Prostate gland (tissue), 2 donors: ENCODE results near the gene TBC1D22A. TPM values are rescaled to one million over a fixed set of nuclear protein-coding genes. Genes with fewer than 3 reads are reported as not detected.

Source experiments
- DNase-seq: peaks from one replicate; pipeline ENCODE4 v3.0.0-alpha.2; 2019; ENCODE audit warnings: low spot score
- H3K27ac ChIP-seq, 2 donors: fragments of 200-600 bp; sonication (generic); 2 replicates each; pipeline ENCODE4 v1.5.1; 2017 to 2019
- H3K27me3 ChIP-seq: fragments of 200-600 bp; sonication (generic); replicated peaks from 2 replicates; pipeline ENCODE4 v1.5.1; 2019; ENCODE audit not compliant: insufficient read depth
- H3K36me3 ChIP-seq, 2 donors: fragments of 200-600 bp; sonication (generic); 1 replicate in 1 of 2; 2 replicates in 1 of 2; pipeline versions ENCODE4 v1.5.1 to v1.8.1; 2017 to 2019
- H3K4me1 ChIP-seq: fragments of 200-600 bp; sonication (generic); replicated peaks from 2 replicates; pipeline ENCODE4 v1.5.1; 2019
- H3K4me3 ChIP-seq, 2 donors: fragments of 200-600 bp; sonication (generic); 2 replicates each; pipeline ENCODE4 v1.5.1; 2017 to 2019
- H3K9me3 ChIP-seq: fragments of 200-600 bp; sonication (generic); 2 replicates; pipeline ENCODE4 v1.5.1; 2017
- POLR2A ChIP-seq: fragments of 450-650 bp; IDR thresholded peaks from one replicate; pipeline ENCODE4 v1.6.1; 2016; ENCODE audit warnings: antibody characterized with exemption, mild to moderate bottlenecking
- POLR2AphosphoS5 ChIP-seq: sonication (generic); formaldehyde crosslinking; IDR thresholded peaks from one replicate; pipeline ENCODE4 v1.6.1; 2017; ENCODE audit warnings: antibody characterized with exemption
- WGBS: methylation state at CpG from one replicate; pipeline ENCODE4 v1.1.5; 2018; 5-methylcytosine and 5-hydroxymethylcytosine counted together
- intact Hi-C: fragments of 100-400 bp; cut with DNase I; formaldehyde crosslinking; loops from one replicate; pipeline ENCODE4 v1.14.2; 2022
- total RNA-seq, 2 donors: library from RNA; depleted of rRNA; stranded (reverse); fragments of >200 nt; gene quantifications; one replicate each; pipeline ENCODE4 v1.1.0, GENCODE V29; 2016
- TF ChIP-seq, protein P1 (sequence below), 4 experiments: fragments of 200-600 bp in 2 of 4; fragments of 450-650 bp in 2 of 4; sonication (generic) in 2 of 4; IDR thresholded peaks; 1 replicate in 3 of 4; 2 replicates in 1 of 4; pipeline ENCODE4 v1.5.1; 2016 to 2019; ENCODE audit warnings: antibody characterized with exemption in 4 of 4, mild to moderate bottlenecking in 2 of 4, moderate library complexity in 2 of 4

TBC1D22A gene
- total RNA-seq, 2 donors from 2014 or later = 16.0 to 30.7 TPM

DNA sequence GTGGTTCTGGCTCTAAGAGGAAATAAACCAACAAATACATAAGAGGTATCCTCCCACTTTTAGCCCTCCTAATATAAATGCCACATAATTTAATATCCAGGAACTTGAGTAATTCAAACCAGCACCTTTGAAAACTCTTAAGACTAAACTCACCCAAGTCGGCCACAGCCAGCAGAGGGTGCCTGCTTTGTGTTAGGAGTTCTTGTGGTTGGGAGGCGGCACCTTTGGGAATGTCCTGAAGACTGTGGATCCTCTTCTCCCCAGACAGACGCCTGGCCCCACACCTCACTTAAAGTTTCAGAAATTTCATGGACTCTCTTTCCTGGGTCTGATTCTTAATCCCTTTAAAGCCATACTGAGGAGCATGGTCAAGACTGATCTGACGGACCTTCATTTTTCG is 169.0 kb downstream of the TBC1D22A start:
- DNase-seq = no peak
- TF ChIP-seq, protein P1, sequence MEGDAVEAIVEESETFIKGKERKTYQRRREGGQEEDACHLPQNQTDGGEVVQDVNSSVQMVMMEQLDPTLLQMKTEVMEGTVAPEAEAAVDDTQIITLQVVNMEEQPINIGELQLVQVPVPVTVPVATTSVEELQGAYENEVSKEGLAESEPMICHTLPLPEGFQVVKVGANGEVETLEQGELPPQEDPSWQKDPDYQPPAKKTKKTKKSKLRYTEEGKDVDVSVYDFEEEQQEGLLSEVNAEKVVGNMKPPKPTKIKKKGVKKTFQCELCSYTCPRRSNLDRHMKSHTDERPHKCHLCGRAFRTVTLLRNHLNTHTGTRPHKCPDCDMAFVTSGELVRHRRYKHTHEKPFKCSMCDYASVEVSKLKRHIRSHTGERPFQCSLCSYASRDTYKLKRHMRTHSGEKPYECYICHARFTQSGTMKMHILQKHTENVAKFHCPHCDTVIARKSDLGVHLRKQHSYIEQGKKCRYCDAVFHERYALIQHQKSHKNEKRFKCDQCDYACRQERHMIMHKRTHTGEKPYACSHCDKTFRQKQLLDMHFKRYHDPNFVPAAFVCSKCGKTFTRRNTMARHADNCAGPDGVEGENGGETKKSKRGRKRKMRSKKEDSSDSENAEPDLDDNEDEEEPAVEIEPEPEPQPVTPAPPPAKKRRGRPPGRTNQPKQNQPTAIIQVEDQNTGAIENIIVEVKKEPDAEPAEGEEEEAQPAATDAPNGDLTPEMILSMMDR (IDR thresholded peaks at IDR 0.05) = no peak
- TF ChIP-seq POLR2AphosphoS5 (no peak), POLR2A (no peak)
- Histone ChIP-seq H3K4me1 (no peaks in the 10 kb centered on the region), H3K27me3 (no peaks in the 10 kb centered on the region), H3K4me3 (no peak overlapping the region), H3K27ac (no peak overlapping the region), H3K36me3 (no peaks in the 10 kb centered on the region), H3K9me3 (no peaks in the 10 kb centered on the region)
- WGBS = 78% methylated on average over 5 of the region's 5 CpGs
- intact Hi-C loops = no loop called here

DNA sequence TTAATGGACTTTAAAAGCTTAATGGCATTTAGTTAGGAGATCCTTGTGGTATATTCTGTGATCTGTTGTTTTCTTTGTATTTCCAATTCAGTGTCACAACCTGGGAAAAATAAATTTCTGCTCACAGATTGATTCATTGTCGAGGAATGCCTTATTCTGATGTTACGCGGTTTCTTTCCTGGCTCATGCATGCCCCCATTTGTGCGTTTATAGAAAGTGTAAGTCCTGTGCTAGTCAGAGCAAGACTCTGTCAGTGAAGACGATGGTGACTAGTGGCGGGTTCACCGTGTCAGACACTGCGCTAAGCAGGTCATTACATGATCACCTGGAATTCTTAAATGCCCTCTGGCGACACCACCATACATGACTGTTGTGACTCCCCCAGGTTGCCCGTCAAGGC is 169.4 kb downstream of the TBC1D22A start:
- Histone ChIP-seq H3K27ac (no peak overlapping the region), H3K9me3 (no peaks in the 10 kb centered on the region), H3K4me1 (no peaks in the 10 kb centered on the region), H3K4me3 (no peak overlapping the region), H3K36me3 (no peaks in the 10 kb centered on the region), H3K27me3 (no peaks in the 10 kb centered on the region)
- intact Hi-C loops = no loop called here
- no peak for DNase-seq
- WGBS = 98% methylated on average over 10 of the region's 10 CpGs
- TF ChIP-seq POLR2A = no peak
- no peak for TF ChIP-seq POLR2AphosphoS5
- TF ChIP-seq, protein P1 (IDR thresholded peaks at IDR 0.05) = no peak

DNA sequence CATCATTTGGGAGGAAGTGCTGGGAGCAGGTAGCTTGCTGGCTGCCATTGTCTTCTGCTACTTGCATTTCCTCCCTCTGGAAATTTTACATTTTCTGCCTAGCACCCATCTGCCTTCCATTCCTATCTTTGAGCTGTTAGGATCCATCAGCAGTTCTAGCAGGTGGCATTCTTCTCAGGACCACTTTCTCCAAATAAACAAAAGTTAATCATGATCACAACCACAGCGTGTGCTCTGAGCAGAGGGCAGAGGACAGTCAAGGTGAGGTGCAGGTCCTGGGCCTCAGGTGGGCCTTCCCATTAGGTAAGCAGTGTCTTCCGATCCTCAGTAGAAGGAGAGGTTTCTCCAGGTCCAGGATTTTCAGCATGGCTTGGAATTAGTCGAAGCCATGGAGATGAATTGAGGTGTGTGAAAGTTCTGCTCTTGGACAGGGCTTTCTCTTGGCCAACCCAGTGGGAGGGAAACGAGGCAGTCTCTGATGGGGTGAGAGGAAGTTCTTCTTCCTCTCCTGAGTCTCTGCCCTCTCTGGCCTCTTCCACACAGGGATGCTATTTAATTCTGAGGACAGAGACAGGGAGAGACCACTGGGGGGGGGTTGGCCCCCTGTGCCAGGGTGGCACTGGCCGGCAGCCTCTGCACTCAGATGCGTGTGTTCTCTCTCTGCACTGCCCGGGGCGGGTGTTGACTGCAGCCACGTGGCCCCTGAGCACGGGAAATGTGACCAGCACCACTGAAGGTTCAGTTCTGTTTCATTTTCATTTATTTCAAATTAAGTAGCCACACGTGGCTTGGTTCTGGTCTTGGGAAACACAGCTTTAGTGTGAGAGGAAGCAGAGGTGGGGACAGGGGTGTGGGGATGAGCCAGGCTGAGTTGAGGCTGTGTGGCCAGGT is 170.8 kb downstream of the TBC1D22A start:
- intact Hi-C loops = no loop called here
- Histone ChIP-seq H3K27me3 (no peaks in the 10 kb centered on the region), H3K4me1 (no peaks in the 10 kb centered on the region), H3K4me3 (no peak overlapping the region), H3K36me3 (no peaks in the 10 kb centered on the region), H3K27ac (no peak overlapping the region), H3K9me3 (no peaks in the 10 kb centered on the region)
- DNase-seq = no peak
- TF ChIP-seq POLR2AphosphoS5 = no peak
- TF ChIP-seq, protein P1 (IDR thresholded peaks at IDR 0.05) = no peak
- no peak for TF ChIP-seq POLR2A
- 97% methylated on average over 11 of the region's 11 CpGs for WGBS

DNA sequence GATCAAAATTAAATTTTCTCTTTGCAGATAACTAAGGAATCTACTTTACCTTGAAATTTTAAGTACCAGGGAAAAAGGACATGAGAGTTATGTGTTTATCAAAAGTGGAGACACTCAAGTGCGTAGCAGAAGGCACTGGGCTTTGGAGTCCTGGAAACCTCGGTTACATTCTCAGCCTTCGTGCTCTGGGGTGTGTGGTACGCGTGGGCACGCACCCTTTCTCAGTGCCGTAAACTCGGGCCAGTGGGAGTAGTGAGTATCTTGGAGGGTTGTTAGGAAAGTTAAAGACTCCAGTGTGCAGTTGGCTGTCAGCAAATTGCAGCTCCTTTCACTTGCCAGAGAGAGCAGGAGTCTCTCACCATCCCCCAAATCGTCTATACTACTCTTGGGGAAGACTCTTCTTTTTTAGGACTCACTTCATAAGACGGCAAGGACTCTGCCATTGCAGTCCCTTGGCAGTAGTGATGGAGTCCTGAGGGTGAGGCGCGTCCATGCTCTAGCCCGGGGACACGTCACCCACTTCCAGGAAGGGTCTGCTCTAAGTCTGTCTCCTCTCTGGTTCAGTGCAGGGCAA is 171.8 kb downstream of the TBC1D22A start:
- no peak overlapping the region for H3K27ac ChIP-seq
- WGBS = 93% methylated on average over 14 of the region's 14 CpGs

DNA sequence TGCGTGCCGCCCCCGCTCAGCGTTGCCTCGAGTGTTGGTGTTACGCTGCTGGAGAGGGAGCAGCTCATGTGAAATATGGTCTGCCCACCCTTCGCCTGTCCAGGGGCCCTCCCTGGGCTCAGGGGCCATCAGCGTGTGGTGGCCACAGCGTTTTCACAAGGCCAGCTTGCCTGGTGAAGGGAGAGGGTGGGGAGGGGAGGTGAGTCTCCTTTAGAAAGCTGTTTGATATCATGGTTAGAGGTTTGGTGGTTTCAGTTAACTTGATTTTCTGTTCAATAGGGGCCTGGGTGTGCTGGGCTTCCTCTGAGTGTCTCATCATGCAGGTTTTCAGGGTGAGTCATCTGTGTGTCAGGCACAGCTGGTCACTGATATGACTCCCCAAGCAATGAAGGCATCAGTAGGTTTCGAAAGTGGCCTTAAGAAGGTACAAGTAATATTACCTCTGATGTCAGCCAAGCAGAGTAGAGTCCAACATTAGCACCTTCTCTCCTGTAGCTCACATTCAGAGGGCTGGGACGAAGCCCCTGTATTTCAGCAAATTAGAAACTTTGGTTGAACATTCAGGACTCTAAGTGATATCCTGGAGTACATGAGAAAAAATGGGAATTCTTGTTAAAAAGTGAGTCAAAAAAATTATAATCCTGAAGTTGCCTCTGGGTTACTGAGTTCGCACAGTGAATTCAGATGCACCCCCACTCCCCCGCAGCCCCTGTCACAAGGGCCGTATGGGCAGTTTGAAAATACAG is 172.5 kb downstream of the TBC1D22A start:
- no peak for DNase-seq
- intact Hi-C loops = no loop called here
- TF ChIP-seq POLR2A (no peak), POLR2AphosphoS5 (no peak)
- TF ChIP-seq, protein P1 (IDR thresholded peaks at IDR 0.05) = no peak
- H3K4me1 ChIP-seq = no peaks in the 10 kb centered on the region
- no peaks in the 10 kb centered on the region for H3K27me3 ChIP-seq
- WGBS = 90% methylated on average over 14 of the region's 14 CpGs
- H3K27ac ChIP-seq = no peak overlapping the region
- no peak overlapping the region for H3K4me3 ChIP-seq
- H3K9me3 ChIP-seq = no peaks in the 10 kb centered on the region
- no peaks in the 10 kb centered on the region for H3K36me3 ChIP-seq

More for the DNA sequence above, 171.8 kb downstream of the TBC1D22A start:
- Histone ChIP-seq H3K36me3 (no peaks in the 10 kb centered on the region), H3K4me1 (no peaks in the 10 kb centered on the region), H3K4me3 (no peak overlapping the region), H3K9me3 (no peaks in the 10 kb centered on the region), H3K27me3 (no peaks in the 10 kb centered on the region)
- intact Hi-C loops = no loop called here
- TF ChIP-seq POLR2A = no peak
- no peak for DNase-seq
